GM21367 (cell line): Measurements from ENCODE around the gene LDLRAD4.

Experiments used
- ATAC-seq: cut with Tn5 transposase; IDR thresholded peaks from one replicate; pipeline ENCODE4 v1.9.1; 2021; ENCODE audit not compliant: unreplicated experiment

Gene LDLRAD4

DNA sequence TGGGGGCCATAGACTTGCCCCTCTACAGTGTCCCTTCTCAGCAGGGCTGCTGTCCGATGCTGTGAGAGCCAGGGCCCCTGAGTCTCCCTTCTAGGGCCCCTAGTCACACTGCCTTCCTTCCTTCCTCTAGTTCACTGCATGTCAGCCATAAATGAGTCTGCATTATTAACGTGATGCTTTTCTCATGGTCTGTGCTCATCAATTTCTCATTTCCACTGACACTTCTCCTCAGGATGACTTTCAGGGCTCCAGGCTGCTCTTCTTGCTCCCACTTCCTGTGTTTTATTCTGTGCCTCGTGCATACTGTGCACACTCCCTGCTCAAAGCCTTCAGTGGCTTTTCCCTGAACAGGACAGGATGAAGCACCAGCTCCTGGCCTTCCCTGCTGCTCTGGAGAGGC, 361.3 kb downstream of the LDLRAD4 start:
- no peak for ATAC-seq

DNA sequence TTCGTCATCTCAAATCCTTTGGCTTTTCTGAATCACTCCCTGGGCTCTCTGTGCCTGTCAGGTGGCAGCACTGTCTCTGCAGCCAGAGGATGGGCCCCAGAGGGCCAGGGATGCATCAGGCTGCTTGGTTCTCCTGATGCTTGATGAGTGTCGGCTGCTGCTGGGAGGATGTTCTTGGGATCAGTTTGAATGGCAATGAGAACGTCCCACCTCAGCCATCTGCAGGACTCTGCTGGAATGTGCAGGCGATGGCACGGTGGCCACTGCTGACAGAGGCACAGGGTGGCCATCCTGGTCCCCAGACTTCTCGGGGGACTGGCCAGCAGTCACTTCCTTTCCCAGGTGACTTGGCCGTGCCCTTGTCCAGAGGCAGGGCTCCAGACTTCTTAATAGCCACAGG, 361.8 kb downstream of the LDLRAD4 start:
- ATAC-seq, result no peak

DNA sequence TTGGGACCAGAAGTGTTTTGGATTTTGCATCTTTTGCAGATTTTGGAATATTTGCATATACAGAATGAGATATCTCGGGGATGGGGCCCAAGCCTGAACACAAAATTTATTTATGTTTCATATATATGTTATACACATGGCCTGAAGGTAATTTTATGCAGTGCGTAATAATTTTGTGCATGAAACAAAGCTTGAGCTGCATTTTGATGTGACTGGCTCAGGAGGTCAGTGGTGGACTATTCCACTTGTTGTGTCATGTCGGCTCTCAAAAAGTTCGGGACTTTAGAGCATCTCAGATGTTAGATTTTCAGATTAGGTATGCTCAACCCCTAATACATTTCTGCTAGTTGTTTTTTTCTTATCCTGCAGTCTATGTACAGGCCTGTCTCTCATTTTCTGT, 362.4 kb downstream of the LDLRAD4 start:
- no peak for ATAC-seq

DNA sequence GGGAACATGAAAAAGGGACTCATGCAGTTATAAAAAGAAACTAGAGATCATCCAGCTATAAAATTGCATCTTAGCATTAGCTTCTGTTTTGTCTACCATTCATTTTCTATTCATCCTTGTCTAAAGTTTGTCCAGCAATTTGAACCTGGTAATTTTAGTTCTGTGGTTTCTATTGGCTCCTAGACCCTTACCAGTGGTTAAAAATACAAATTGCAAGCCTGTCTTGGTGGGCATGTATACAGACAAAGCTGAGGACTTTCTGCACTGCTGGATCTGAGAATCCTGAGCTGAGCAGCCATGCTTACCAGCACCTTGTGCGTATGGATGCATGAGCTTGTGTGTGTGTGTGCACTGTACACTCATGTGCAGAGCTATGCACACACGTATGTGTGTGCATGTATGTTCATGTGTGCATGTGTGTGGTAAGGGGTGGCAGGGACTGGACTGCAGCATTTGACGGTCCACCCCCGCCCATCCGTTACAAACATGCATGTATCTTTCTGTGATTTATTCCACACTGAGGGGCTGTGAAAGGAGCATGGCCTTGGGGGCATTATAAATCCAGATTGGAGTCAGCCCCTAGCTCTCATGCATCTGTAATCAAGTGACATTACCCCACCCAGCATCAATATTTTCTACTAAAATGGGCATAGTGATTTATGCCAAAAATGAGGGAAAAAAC, 363.1 kb downstream of the LDLRAD4 start:
- no peak for ATAC-seq

DNA sequence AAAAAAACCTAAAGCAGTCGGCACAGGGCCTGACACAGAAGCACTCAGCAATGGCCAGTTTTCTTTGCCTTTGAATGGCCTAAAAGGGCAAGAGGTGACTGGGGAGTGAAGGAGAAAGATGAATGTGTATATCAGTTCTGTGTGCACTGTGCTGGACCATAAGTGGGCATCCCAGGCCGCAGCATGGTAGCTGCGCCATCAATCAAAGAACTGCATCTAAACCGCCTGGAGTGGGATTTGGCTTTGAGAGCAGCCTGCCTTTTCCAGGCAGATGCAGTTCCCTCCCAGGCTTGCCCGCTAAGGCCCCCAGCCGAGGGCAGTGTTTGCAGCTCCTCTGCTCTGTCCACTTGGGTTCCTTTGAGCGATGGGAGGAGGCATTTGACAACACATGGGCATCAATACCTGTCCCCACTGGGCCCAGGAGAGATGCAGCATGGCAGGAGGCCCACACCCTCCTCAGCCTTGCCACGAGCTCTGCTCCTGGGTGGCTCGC, 363.7 kb downstream of the LDLRAD4 start:
- ATAC-seq, result no peak

DNA sequence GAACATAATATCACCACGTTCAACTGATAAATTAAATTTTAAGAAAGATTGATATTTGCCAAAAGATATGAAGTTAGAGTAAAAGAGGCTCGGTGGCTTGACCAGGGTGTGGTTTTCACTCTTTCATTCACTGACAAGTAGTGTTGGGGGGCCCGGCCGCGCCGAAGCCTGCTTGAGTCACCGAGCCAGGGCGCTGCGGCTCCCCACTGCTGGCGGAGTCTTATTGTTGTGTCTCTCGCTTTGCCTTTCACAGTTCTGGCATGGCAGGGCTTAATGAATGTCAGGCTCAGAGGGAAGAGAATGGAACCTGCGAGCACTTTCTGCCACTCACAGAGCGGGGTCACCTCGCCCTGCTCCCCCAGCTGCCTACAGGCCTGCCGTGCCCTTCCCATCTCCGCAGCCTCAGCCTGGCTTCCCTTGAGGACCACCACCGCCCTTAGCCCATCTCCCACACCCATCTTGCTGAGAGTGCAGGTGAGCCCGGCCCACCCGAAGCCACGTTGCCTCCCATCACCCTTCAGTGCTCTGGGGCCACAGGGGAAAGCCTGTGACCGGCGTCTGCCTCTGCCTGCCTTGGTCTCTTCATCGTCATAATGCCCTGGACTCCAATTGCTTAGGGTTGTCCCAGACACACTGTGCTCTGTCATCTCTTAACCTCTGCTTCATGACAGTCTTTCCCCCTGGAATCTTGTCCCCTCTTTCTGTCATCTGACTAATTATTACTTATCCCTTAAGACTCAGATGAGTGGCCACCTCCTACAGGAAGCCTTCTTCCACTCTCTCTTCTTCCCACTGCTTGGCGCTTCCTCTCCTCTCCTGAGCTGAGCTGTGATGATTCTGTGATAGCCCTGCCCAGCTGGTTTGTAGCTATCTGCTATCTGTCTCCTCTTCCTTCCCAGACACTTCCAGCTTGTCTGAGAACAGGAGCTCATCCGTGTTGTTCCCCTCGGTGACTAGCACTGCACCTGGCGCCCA, 365.3 kb downstream of the LDLRAD4 start:
- ATAC-seq, result no peak

DNA sequence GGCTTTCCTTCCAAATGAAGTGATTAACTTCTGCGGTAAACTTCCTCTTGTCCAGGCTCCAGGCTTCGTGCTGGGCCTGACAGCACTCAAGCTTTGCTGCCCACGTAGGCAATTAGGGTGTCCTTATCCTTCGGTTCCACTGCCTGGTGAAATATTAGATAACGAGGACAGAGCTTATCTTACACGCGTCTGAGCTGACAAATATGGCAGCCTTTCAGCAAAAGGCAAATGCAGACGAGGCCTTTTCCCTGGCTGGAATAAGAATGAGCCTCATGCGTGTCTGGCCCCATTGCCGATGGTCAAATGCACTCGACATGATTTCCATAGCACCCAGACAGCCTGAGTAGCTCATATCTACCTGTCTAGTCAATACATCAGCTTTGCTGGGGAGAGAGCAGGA, 366.3 kb downstream of the LDLRAD4 start:
- no peak for ATAC-seq

DNA sequence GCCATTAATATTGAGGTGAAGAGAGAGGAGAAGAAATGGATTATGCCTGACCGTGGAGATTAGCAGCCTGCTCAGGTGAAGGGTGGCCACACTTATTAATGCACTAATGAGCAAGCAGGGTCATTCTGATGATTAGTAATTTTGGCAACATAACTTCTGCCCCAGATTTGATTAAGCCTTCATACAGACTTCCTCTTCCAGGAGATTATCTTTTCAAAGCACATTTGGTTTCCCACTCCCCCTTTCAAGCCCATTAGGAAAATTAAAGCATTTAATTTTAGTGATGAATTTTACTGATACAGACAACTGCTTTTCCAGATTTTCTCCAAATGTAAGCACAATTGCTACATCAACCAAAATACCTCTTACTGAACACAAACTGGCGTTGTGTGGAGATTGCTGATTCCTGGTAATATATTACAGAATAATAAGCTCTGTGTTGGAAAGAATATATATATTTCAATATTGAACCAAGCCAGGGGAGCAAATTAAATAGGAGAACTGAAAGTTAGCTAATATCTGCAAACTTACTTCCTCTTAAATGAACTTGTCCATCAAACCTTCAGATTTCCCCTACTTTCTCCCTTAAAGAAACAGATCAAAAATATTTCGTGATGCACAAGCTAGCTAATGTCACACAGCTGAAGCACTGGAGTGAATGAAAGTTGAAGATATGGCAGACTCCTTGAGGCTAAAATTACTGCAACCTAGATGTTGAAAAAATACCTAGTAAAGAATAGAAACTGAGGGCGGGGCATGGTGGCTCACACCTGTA, 367.0 kb downstream of the LDLRAD4 start:
- no peak for ATAC-seq

DNA sequence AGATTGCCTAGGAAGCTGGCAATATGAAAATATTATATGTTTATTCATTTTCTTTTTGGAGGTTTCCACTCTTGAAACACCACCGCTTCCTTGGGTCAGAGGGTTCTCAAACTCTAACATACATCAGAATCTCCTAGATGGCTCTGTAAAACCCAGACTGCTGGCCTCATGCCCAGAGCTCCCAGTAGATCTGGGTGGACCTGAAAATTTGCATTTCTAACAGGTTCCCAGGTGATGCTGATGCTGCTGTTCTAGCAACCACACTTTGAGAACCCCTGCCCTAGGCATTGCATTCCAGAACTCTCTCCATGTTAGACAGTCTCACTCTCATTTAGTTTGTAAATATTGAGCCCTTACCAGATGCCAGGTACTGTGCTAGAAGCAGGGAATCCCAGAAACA, 368.4 kb downstream of the LDLRAD4 start:
- ATAC-seq, result no peak

DNA sequence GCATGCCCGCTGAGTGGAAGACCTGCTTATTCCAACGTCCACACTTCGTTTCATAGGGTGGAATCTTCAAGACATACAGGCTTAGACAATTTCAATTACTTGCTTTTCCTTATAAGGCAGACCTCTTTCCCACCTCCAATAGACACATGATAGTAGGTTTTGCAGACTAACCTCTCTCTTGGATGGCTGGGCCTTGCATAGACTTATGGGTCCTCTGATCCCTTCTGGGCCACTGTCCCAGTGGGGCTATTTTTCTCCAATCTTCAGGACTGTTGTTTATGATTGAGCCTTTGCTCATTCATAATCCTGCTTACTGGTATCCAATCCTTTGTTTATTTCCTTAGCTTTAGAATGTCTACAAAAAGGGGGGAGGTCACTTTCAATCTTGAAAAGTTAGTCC, 368.9 kb downstream of the LDLRAD4 start:
- no peak for ATAC-seq

DNA sequence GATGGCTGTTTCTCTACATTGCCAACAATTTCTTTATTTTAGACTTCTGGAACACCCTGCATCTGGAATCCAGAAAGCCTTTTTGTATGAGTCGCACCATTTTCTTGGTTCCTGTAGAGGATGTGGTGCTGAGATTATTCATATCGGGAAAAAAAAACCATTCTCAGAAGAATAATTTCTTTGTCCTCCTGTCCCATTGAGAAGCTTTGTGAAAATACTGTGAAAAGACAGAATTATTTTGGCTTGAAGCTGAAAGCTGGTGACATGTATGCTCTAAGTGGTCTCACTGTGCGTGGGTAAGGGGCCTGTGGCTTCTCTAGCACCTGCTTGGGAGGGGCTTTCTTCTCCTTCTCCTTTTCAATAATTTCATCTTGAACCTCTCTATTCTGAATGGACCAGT, 369.4 kb downstream of the LDLRAD4 start:
- ATAC-seq, result no peak

DNA sequence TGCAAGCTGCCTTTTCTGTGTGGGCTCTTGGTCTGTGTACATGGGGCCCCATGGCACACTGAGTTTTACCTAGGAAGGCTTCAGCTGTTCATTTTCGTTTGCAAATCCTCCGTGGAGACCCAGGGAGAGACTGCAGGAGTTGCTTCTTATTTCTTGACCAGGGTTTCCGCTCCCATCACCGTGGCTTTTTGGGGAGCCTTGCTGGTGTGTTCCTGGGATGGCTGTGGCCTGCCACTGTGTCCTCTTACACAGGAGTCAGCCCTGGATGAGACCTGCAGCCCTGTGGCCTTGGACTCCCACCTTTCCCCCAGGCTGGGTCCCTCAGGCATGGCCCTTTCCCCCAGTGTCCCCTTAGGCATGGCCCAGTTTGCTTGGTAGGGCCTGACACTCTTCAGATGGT, 370.8 kb downstream of the LDLRAD4 start:
- no peak for ATAC-seq

DNA sequence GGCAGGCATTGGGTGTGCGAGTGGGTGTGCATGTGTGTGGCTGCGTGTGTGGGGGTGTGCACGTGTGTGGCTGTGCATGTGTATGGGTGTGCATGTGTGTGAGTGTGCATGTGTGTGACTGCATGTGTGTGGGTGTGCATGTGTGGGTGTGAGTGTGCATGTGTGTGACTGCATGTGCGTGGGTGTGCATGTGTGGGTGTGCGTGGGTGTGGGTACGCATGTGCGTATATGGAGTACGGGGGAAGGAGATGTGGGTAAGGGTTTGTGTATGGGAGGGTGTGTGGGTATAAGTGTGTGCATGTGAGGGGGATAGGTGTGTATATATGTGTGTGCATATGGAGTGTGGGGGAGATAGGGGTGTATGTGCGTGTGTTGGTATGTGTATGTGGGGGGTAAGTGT, 371.4 kb downstream of the LDLRAD4 start:
- no peak for ATAC-seq

DNA sequence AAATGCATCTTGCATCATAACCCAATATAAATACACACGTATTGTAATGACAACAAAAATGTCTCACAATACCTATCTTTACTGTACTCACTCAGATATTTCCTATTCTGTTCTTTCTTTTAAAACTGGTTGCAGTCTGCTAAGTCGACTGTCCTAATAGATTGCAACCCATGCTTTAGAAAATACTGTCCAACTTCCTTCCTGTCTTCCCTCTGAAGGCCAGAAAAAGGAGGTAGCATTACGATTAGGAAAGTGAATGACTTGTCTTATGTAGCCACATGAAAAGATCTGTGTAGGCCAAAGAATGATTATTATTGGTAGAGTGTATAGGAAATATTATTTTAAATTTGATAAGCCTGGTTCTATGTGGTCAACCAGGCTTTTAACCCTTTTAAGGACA, 373.7 kb downstream of the LDLRAD4 start:
- no peak for ATAC-seq

DNA sequence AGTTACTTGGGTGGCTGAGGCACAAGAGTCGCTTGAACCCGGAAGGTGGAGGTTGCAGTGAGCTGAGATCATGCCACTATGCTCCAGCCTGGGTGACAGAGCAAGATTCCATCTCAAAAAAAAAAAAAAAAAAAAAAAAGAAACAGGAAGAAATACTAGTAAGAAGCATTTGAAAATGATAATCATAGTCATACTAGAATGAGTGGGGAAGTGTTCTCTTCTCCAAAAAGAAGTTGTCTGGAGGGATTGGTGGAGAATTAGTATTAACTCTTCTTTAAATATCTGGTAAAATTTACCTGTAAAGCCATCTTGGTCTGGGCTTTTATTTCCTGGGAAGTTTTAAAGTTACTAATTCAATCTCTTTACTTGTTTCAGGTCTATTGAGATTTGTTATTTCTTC, 376.0 kb downstream of the LDLRAD4 start:
- ATAC-seq, result no peak

DNA sequence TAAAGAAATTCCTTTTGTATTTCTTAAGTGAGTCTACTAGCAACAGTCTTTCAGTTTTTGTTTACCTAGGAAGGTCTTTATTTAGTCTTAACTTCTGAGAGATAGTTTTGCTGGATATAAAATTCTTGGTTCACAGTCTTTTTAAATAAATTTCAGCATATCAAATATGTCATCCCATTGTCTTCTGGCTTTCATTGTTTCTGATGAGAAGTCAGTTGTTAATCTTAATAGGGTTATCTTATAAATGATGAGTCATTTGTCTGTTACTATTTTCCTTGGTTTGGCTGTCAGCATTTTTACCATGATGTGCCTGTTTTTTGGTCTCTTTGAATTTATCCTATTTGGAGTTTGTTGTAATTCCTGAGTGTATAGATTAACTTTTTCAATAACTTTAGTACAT, 378.5 kb downstream of the LDLRAD4 start:
- no peak for ATAC-seq

DNA sequence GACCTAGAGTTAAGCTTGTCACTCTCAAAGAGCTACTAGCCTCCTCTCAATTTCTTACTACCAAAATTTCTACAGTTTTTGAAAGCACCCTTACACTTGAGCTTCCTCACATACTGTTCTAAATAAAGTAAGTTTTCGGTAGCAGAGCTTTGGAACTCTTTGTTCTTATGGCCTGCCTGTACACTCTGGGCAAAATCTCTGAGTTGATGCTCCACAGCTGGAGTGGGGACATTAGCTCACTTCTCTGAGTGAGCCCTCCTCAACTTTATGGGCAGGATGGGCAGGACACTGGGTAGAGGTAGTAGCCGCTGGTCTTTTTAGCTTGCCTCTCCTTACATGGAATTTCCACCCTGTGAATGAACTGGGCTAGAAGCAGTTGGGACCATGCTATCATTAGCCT, 380.0 kb downstream of the LDLRAD4 start:
- no peak for ATAC-seq

DNA sequence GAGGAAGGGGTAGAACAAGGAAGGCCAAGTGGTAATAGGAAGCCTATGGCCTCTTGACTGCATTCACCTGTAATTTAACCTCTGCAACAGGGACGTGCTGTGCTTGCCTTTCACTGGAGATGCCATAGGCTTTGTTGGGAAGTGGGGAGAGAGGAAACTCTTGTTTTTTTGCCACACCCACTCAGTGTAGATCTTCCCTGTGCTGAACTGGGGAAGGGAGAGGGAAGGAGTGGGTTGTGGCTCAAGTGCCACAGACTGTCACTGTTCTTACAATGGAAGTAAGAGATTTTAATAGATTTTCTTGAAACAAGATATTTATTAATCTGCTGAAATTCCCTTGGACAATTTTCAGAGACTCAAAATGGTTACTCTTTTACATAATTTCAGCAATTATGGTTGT, 380.5 kb downstream of the LDLRAD4 start:
- ATAC-seq, result no peak

DNA sequence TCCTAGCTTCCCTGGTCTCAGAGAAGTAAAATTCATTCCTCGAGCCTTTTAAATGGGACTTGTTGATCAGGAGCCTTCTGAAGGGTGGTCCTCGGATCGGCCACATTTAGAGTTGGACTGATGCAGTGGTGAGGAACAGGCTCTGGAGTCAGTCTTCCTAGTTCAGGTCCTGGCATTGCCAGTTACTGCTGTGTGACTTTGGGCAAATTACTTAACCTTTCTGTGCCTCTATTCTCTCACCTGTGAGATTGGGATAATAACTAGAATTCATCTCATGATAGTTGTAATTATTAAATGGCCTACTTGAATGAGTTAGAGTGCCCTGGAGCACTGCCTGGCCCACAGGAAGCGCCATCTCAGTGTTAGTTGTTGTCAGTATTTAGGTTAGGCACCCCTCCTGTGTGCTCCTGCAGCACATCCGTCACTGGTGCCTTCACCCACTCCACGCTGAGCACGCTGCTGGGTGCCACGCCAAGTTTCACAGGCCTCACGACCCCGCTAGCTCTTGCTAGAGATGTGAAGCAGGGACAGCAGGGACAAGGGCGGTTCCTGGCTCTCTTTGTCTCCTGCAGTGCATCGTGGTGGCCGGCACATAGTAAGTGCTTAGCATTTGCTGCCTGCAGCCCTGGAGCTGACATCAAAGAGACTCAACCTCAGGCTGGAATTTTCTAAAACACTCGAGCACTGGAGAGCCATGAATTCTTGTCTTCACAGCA, 384.9 kb downstream of the LDLRAD4 start:
- ATAC-seq, result no peak

DNA sequence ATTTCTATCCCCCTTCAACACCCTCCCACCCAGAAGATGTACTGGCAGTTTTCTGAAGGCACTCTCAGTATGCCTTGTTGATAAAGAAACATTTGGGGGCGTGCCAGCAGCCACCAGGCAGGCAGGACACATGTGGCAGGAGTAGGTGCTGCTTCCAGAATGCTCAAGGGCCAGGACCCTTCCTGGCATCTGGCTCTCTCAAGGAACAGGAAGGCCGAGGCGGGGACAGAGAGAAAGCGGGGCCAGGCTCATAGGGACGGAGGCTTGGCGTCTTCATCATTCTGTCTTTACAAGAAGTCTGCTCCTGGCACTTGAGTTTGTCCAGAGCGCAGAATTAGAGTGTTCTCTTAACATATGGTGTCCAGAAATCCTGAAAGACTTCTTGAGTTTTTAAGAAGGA, 386.2 kb downstream of the LDLRAD4 start:
- ATAC-seq, result no peak

DNA sequence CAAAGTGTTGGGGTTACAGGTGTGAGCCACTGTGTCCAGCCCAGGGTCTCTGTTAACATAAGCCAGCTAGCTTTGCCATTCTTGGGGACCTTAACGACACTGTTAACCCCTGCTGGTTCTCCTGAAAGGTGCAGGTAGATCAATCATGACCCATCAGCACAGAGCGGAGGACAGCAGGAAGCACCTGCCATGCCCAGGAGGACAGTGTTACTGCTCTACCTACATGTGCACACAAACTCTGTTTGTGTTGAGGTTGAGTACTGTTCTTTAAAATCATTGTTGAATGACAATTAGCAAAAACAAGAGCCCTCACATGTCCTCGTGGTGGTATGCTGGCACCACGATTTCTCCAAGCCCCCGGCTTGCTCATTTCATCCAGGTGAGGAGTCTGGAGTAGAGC, 386.9 kb downstream of the LDLRAD4 start:
- ATAC-seq, result no peak
